Psoas muscle (tissue), 8 donors: ENCODE measurements around the gene CDK6. TPM values are rescaled to one million over a fixed set of nuclear protein-coding genes. Genes with fewer than 3 reads are reported as not detected.

ENCODE experiments used
- ATAC-seq, 4 donors: fragments of 200-7000 bp; cut with Tn5 transposase; one replicate each; pipeline ENCODE4 v1.9.1; 2020; ENCODE audit warnings: moderate library complexity in 3 of 4, mild to moderate bottlenecking in 2 of 4
- DNase-seq, 2 donors: peaks; one replicate each; pipeline ENCODE4 v3.0.0-alpha.2; 2020
- H3K27ac ChIP-seq: fragments of 200-600 bp; one replicate; pipeline ENCODE4 v1.8.0; 2022
- H3K27me3 ChIP-seq, 3 donors: fragments of 200-600 bp in 1 of 3; one replicate each; pipeline versions ENCODE4 v1.6.1 to v1.8.0; 2013 to 2022; ENCODE audit warnings: low read length in 2 of 3, mild to moderate bottlenecking in 2 of 3, moderate library complexity in 1 of 3; ENCODE audit not compliant: insufficient read depth in 3 of 3
- H3K36me3 ChIP-seq, 2 donors: fragments of 200-600 bp in 1 of 2; one replicate each; pipeline versions ENCODE4 v1.6.1 to v1.8.0; 2013 to 2022; ENCODE audit warnings: low read depth in 1 of 2, mild to moderate bottlenecking in 1 of 2, moderate library complexity in 1 of 2; ENCODE audit not compliant: insufficient read depth in 1 of 2
- H3K4me1 ChIP-seq: fragments of 200-600 bp; one replicate; pipeline ENCODE4 v1.8.0; 2022
- H3K4me3 ChIP-seq: fragments of 200-600 bp; one replicate; pipeline ENCODE4 v1.8.0; 2022; ENCODE audit warnings: mild to moderate bottlenecking
- H3K9me3 ChIP-seq: fragments of 200-600 bp; one replicate; pipeline ENCODE4 v1.8.0; 2022
- CTCF ChIP-seq: fragments of 200-600 bp; IDR thresholded peaks from one replicate; pipeline ENCODE4 v1.8.0; 2022; ENCODE audit warnings: antibody characterized with exemption
- WGBS, 3 donors: extraction: QIAGEN DNeasy Blood & Tissue Kit; methylation state at CpG; one replicate each; pipeline versions ENCODE4 v1.1.6 to v1.1.7; 2013; 5-methylcytosine and 5-hydroxymethylcytosine counted together
- intact Hi-C, 2 donors: fragments of 100-400 bp; cut with DNase I; formaldehyde crosslinking; loops; one replicate each; pipeline versions ENCODE4 v1.11.0 to v1.14.2; 2022
- polyA plus RNA-seq, 3 donors: library from polyadenylated mRNA; stranded (reverse); fragments of 200-250 nt; gene quantifications; one replicate each; pipeline ENCODE4 v1.2.3, GENCODE V29; 2013
- total RNA-seq, 4 donors: library from RNA; stranded (reverse); fragmentation: NEBNext Ultra II Directional in 2 of 4; extraction: Animal tissue kit (Norgen Biotek cat#: 25700) in 2 of 4; gene quantifications; one replicate each; pipeline versions ENCODE4 v1.2.1 to v1.2.4, GENCODE V29; 2021 to 2023
- donor health status: healthy with polysubstance abuse.
- donor health status: DM: no; HTN: no; CAD: no; lungs with moderate emphysema.
- donor health status: Bipolar disorder and iron deficiency.
- donor health status: healthy.
- donor health status: DM: yes; HTN: yes; CAD: no.
- donor health status: DM: no; HTN: no; CAD: no.
- donor health status: DM: no; HTN: no; CAD: no.
- donor health status: DM: yes; HTN: yes; CAD: no.

The CDK6 gene
- total and polyA plus RNA-seq, 7 donors = 0.39 to 8.0 (median 3.2) TPM

- ATAC-seq (no peak), DNase-seq (no peak)
- no peaks in the 10 kb centered on the region for H3K4me1 ChIP-seq
- intact Hi-C loops = no loop called here
- WGBS, 3 donors = 54 to 71% (median 63%) methylated on average over 3 of the region's 3 CpGs
- no peaks in the 10 kb centered on the region for H3K9me3 ChIP-seq
- H3K27ac ChIP-seq = no peak overlapping the region
- TF ChIP-seq CTCF = no peak
- no peaks in the 10 kb centered on the region for H3K36me3 ChIP-seq
- H3K4me3 ChIP-seq = no peak overlapping the region
- H3K27me3 ChIP-seq = no peaks in the 10 kb centered on the region
These were observed 186.0 kb downstream of the CDK6 start for GRCh38 chr7:92650391-92650790.

GRCh38 chr7:92648067-92648466 lies 188.3 kb downstream of the CDK6 start:
- H3K4me1 ChIP-seq = peaks cover 11% of the 10 kb centered on the region
- no peak overlapping the region for H3K27ac ChIP-seq
- ATAC-seq (no peak), DNase-seq (no peak)
- no peak overlapping the region for H3K4me3 ChIP-seq
- whole genome bisulfite sequencing, 3 donors = 84 to 91% (median 87%) methylated on average over 4 of the region's 4 CpGs
- no peaks in the 10 kb centered on the region for H3K9me3 ChIP-seq
- no peaks in the 10 kb centered on the region for H3K27me3 ChIP-seq
- no peaks in the 10 kb centered on the region for H3K36me3 ChIP-seq
- no peak for TF ChIP-seq CTCF
- intact Hi-C loops = no loop called here

GRCh38 chr7:92647652-92648051 lies 188.7 kb downstream of the CDK6 start:
- 77 to 93% (median 82%) methylated on average over 2 of the region's 2 CpGs for WGBS, 3 donors
- H3K27me3 ChIP-seq = no peaks in the 10 kb centered on the region
- H3K27ac ChIP-seq = no peak overlapping the region
- H3K4me1 ChIP-seq = peaks cover 11% of the 10 kb centered on the region
- no peaks in the 10 kb centered on the region for H3K9me3 ChIP-seq
- ATAC-seq (no peak), DNase-seq (no peak)
- no peak overlapping the region for H3K4me3 ChIP-seq
- TF ChIP-seq CTCF = no peak
- intact Hi-C loops = no loop called here
- no peaks in the 10 kb centered on the region for H3K36me3 ChIP-seq

GRCh38 chr7:92647011-92647625 lies 189.3 kb downstream of the CDK6 start:
- Histone ChIP-seq H3K4me1 (peaks cover 11% of the 10 kb centered on the region), H3K9me3 (no peaks in the 10 kb centered on the region), H3K4me3 (no peak overlapping the region), H3K27ac (no peak overlapping the region), H3K36me3 (no peaks in the 10 kb centered on the region), H3K27me3 (no peaks in the 10 kb centered on the region)
- intact Hi-C loops = no loop called here
- 77 to 82% (median 77%) methylated on average over 5 of the region's 5 CpGs for WGBS, 3 donors
- ATAC-seq (no peak), DNase-seq (no peak)
- no peak for TF ChIP-seq CTCF
